Activated T-cell treated with anti-CD3 and anti-CD28 coated beads, Interleukin-2, amount 50 U/mL, for 48 hours (primary cell): ENCODE data around the gene GARRE1.
"Not testable (repeated sequence)": the region's sequence is repeated elsewhere in the genome, so short reads cannot be mapped to it uniquely, and the experiment has no call there.

Source experiments
- DNase-seq, 2 experiments: peaks; one replicate each; pipeline ENCODE4 v3.0.0-alpha.2; 2020

The GARRE1 gene

GRCh38 chr19:34231439-34231838 is 22.9 kb upstream of the GARRE1 start:
- no peak for DNase-seq

- DNase-seq, result peak; percentile 45 to 52
Measured at GRCh38 chr19:34232566-34233481, 21.5 kb upstream of the GARRE1 start.

GRCh38 chr19:34235425-34235940 is 18.9 kb upstream of the GARRE1 start:
- no peak for DNase-seq

GRCh38 chr19:34236035-34236987 is 18.0 kb upstream of the GARRE1 start:
- DNase-seq, result no peak

GRCh38 chr19:34237283-34237682 is 17.1 kb upstream of the GARRE1 start:
- no peak for DNase-seq

GRCh38 chr19:34237939-34238338 is 16.4 kb upstream of the GARRE1 start:
- DNase-seq, result no peak

GRCh38 chr19:34241513-34242337 is 12.6 kb upstream of the GARRE1 start:
- peak in 1 of 2 experiments; percentile 39 for DNase-seq

GRCh38 chr19:34243138-34243875 is 11.0 kb upstream of the GARRE1 start:
- DNase-seq, result not testable (repeated sequence)

- DNase-seq, result no peak
Measured at GRCh38 chr19:34243876-34244578, 10.3 kb upstream of the GARRE1 start.

GRCh38 chr19:34244611-34245299 is 9.6 kb upstream of the GARRE1 start:
- no peak for DNase-seq

GRCh38 chr19:34246340-34246739 is 8.0 kb upstream of the GARRE1 start:
- no peak for DNase-seq

GRCh38 chr19:34248941-34249340 is 5.4 kb upstream of the GARRE1 start:
- DNase-seq, result no peak

- not testable (repeated sequence) for DNase-seq
Measured at GRCh38 chr19:34253167-34253566, 1.2 kb upstream of the GARRE1 start.

- DNase-seq, result not testable (repeated sequence)
Measured at GRCh38 chr19:34253681-34254045, 691 bp upstream of the GARRE1 start.

- peak; percentile 51 to 66 for DNase-seq
Measured at GRCh38 chr19:34254698-34255432, 511 bp downstream of the GARRE1 start.

- DNase-seq, result no peak
Measured at GRCh38 chr19:34255546-34255945, 1.2 kb downstream of the GARRE1 start.

- no peak for DNase-seq
Measured at GRCh38 chr19:34256835-34257558, 2.6 kb downstream of the GARRE1 start.

GRCh38 chr19:34257559-34257924 is 3.2 kb downstream of the GARRE1 start:
- no peak for DNase-seq
